Hepatocyte (in vitro differentiated cells): ENCODE results near the gene MED8. TPM values are rescaled to one million over a fixed set of nuclear protein-coding genes. Genes with fewer than 3 reads are reported as not detected.

ENCODE experiments used
- DNase-seq: peaks from one replicate; pipeline ENCODE4 v3.0.0-alpha.2; 2016; ENCODE audit warnings: low spot score
- H2AFZ ChIP-seq: fragments of 200-600 bp; sonication (generic); 2 replicates; pipeline ENCODE4 v1.6.0; 2016; ENCODE audit warnings: antibody characterized with exemption, mild to moderate bottlenecking
- H3K27ac ChIP-seq: fragments of 200-600 bp; sonication (generic); 2 replicates; pipeline ENCODE4 v1.5.1; 2016; ENCODE audit warnings: mild to moderate bottlenecking
- H3K27me3 ChIP-seq: fragments of 200-600 bp; sonication (generic); 2 replicates; pipeline ENCODE4 v1.6.1; 2016
- H3K36me3 ChIP-seq: fragments of 200-600 bp; sonication (generic); replicated peaks from 2 replicates; pipeline ENCODE4 v1.5.1; 2016; ENCODE audit warnings: low read depth; ENCODE audit not compliant: insufficient read depth
- H3K4me1 ChIP-seq: fragments of 200-600 bp; sonication (generic); 2 replicates; pipeline ENCODE4 v1.5.1; 2016; ENCODE audit warnings: mild to moderate bottlenecking, moderate library complexity; ENCODE audit not compliant: insufficient read depth
- H3K4me2 ChIP-seq: fragments of 200-600 bp; sonication (generic); 2 replicates; pipeline ENCODE4 v1.6.0; 2016
- H3K4me3 ChIP-seq: fragments of 200-600 bp; sonication (generic); 2 replicates; pipeline ENCODE4 v1.5.1; 2016; ENCODE audit warnings: mild to moderate bottlenecking
- H3K79me2 ChIP-seq: fragments of 200-600 bp; sonication (generic); 2 replicates; pipeline ENCODE4 v1.6.0; 2017; ENCODE audit warnings: mild to moderate bottlenecking
- H3K9me2 ChIP-seq: fragments of 200-600 bp; sonication (generic); replicated peaks from 2 replicates; pipeline ENCODE4 v1.6.0; 2017; ENCODE audit warnings: mild to moderate bottlenecking; ENCODE audit not compliant: insufficient read depth
- H3K9me3 ChIP-seq: fragments of 200-600 bp; sonication (generic); 2 replicates; pipeline ENCODE4 v1.5.1; 2016; ENCODE audit warnings: low read depth, mild to moderate bottlenecking
- H4K20me1 ChIP-seq: fragments of 200-600 bp; sonication (generic); 2 replicates; pipeline ENCODE4 v1.6.0; 2016; ENCODE audit warnings: mild to moderate bottlenecking; ENCODE audit not compliant: insufficient read depth, poor library complexity, severe bottlenecking
- EZH2 ChIP-seq: fragments of 200-600 bp; sonication (generic); IDR thresholded peaks from 2 replicates; pipeline ENCODE4 v1.6.1; 2016; ENCODE audit warnings: antibody characterized with exemption, mild to moderate bottlenecking, borderline replicate concordance
- EZH2phosphoT487 ChIP-seq: fragments of 200-600 bp; sonication (generic); IDR thresholded peaks from one replicate; pipeline ENCODE4 v1.6.1; 2018; ENCODE audit warnings: antibody characterized with exemption, mild to moderate bottlenecking, low read depth, moderate library complexity; ENCODE audit not compliant: unreplicated experiment, severe bottlenecking
- WGBS: methylation state at CpG from one replicate; pipeline ENCODE4 v1.1.6; 2016; ENCODE audit warnings: low lambda C conversion rate; ENCODE audit errors: missing lambda C conversion rate; 5-methylcytosine and 5-hydroxymethylcytosine counted together
- polyA plus RNA-seq: library from polyadenylated mRNA; unstranded; fragments of >200 nt; fragmentation: Nextera tagmentation; extraction: Ambion mirVana; gene quantifications from 2 replicates; pipeline ENCODE4 v1.2.1, GENCODE V29; 2016
- total RNA-seq: library from RNA; depleted of rRNA; stranded (reverse); fragments of >200 nt; gene quantifications from 2 replicates; pipeline ENCODE4 v1.2.3, GENCODE V29; 2014
- TF ChIP-seq, protein P1 (sequence below): fragments of 200-600 bp; sonication (generic); IDR thresholded peaks from 2 replicates; pipeline ENCODE4 v1.5.1; 2016; ENCODE audit warnings: antibody characterized with exemption, mild to moderate bottlenecking; ENCODE audit not compliant: poor library complexity

Gene MED8
- total and polyA plus RNA-seq, 2 experiments from 2014 or later: 58.6 to 68.3 TPM

DNA sequence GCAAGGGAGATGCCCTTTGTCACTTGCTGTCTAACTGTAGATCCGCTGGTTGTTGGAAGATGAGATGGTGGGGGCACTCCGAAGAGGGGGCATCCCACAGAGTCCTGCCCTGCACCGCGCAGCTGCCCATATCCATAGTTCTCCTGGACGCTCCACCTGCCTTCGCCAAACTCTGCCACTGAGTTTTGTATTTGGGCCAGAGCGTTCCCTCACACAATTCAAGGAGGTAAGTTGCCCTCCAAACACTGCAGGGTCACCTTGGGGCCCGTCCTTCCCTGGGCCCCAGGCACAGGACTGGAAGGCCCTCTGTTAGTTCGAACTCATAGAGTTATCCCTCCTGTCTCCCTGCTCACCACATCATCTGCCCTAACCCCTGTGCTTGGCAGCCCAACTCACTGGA lies 42.1 kb upstream of the MED8 start:
- Histone ChIP-seq H3K4me3 (no peak overlapping the region), H2AFZ (no peak overlapping the region), H3K27me3 (no peaks in the 10 kb centered on the region), H3K4me1 (no peaks in the 10 kb centered on the region), H3K79me2 (no peaks in the 10 kb centered on the region), H3K36me3 (no peaks in the 10 kb centered on the region), H3K4me2 (no peak overlapping the region), H3K27ac (no peak overlapping the region), H3K9me3 (no peaks in the 10 kb centered on the region), H3K9me2 (no peaks in the 10 kb centered on the region), H4K20me1 (no peaks in the 10 kb centered on the region)
- TF ChIP-seq EZH2phosphoT487: no peak
- no peak for TF ChIP-seq EZH2
- TF ChIP-seq, protein P1, sequence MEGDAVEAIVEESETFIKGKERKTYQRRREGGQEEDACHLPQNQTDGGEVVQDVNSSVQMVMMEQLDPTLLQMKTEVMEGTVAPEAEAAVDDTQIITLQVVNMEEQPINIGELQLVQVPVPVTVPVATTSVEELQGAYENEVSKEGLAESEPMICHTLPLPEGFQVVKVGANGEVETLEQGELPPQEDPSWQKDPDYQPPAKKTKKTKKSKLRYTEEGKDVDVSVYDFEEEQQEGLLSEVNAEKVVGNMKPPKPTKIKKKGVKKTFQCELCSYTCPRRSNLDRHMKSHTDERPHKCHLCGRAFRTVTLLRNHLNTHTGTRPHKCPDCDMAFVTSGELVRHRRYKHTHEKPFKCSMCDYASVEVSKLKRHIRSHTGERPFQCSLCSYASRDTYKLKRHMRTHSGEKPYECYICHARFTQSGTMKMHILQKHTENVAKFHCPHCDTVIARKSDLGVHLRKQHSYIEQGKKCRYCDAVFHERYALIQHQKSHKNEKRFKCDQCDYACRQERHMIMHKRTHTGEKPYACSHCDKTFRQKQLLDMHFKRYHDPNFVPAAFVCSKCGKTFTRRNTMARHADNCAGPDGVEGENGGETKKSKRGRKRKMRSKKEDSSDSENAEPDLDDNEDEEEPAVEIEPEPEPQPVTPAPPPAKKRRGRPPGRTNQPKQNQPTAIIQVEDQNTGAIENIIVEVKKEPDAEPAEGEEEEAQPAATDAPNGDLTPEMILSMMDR: no peak
- 95% methylated on average over 9 of the region's 9 CpGs for WGBS
- no peak for DNase-seq

DNA sequence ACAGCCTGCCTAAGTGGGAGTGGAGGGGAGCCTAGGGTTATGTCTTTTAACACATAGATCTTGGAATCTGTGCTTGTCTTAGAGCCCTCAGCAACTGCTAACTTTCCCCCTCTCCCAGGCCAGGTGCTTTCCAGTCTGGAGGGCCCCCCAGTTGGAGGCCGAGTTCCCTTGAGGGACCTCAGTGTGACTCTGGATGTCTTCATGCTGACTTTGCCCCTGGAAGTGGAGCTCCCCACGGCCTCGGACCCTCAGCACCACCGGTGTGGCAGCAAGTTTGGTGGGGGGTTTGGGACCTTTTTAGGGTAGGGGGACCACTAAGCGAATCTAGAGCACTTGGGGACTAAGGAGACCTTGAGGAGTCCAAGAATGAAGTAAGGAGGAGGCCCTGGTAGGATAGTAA lies 41.2 kb upstream of the MED8 start:
- Histone ChIP-seq H3K4me3 (no peak overlapping the region), H3K27me3 (no peaks in the 10 kb centered on the region), H3K4me2 (no peak overlapping the region), H3K36me3 (no peaks in the 10 kb centered on the region), H3K9me3 (no peaks in the 10 kb centered on the region), H3K79me2 (no peaks in the 10 kb centered on the region), H3K27ac (no peak overlapping the region), H2AFZ (no peak overlapping the region), H4K20me1 (no peaks in the 10 kb centered on the region), H3K9me2 (no peaks in the 10 kb centered on the region), H3K4me1 (no peaks in the 10 kb centered on the region)
- DNase-seq: no peak
- 92% methylated on average over 5 of the region's 5 CpGs for WGBS
- TF ChIP-seq EZH2 (no peak), EZH2phosphoT487 (no peak)
- TF ChIP-seq, protein P1: no peak

DNA sequence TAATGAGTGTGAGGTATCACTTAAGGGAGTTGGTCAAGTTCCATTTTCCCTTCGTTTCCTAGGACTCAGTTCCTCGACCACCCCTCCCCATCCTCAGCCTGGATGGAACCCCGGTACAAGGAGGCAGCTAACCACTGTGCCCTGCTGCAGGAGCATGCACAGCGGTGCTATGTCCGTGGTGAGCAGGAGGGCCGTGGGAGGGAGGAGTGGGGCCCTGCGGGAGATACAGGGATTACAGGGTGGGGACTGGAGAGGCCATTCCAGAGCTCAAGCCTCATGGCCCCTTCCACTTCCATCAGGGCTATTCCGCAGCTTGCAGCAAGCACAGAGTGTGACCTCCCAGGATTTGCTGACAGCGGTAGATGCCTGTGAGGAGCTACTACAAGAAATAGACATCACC lies 38.3 kb upstream of the MED8 start:
- H3K9me3 ChIP-seq: no peaks in the 10 kb centered on the region
- no peak overlapping the region for H3K27ac ChIP-seq
- no peak overlapping the region for H3K4me3 ChIP-seq
- H2AFZ ChIP-seq: no peak overlapping the region
- no peaks in the 10 kb centered on the region for H3K36me3 ChIP-seq
- TF ChIP-seq, protein P1: no peak
- no peak for TF ChIP-seq EZH2phosphoT487
- TF ChIP-seq EZH2: no peak
- no peaks in the 10 kb centered on the region for H3K27me3 ChIP-seq
- H3K4me2 ChIP-seq: no peak overlapping the region
- 85% methylated on average over 9 of the region's 9 CpGs for WGBS
- H3K9me2 ChIP-seq: no peaks in the 10 kb centered on the region
- no peak for DNase-seq
- no peaks in the 10 kb centered on the region for H3K4me1 ChIP-seq
- H4K20me1 ChIP-seq: no peaks in the 10 kb centered on the region
- H3K79me2 ChIP-seq: no peaks in the 10 kb centered on the region

DNA sequence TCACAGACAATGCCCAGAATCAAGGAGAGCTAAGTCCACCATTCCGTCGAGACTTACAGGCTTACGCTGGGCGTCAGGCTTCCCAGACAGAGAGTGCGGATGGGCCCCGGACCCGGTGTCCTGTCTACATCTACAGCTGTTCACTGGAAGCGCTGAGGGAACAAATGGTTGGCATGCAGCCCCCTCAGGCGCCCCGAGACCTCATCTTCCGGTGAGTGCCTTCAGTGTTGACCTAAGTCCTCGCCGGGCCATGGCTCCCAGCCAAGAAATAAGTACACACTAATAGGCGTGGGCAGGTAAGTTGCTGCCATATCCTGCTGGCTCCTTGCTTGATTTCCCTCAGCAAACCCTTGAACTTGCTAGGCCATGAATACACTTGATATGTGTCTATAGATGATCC lies 37.9 kb upstream of the MED8 start:
- no peaks in the 10 kb centered on the region for H4K20me1 ChIP-seq
- H3K9me3 ChIP-seq: no peaks in the 10 kb centered on the region
- H3K9me2 ChIP-seq: no peaks in the 10 kb centered on the region
- TF ChIP-seq, protein P1: no peak
- no peak for TF ChIP-seq EZH2
- TF ChIP-seq EZH2phosphoT487: no peak
- H3K4me2 ChIP-seq: no peak overlapping the region
- H3K79me2 ChIP-seq: no peaks in the 10 kb centered on the region
- no peak overlapping the region for H2AFZ ChIP-seq
- DNase-seq: no peak
- 99% methylated on average over 14 of the region's 14 CpGs for WGBS
- no peaks in the 10 kb centered on the region for H3K36me3 ChIP-seq
- H3K27me3 ChIP-seq: no peaks in the 10 kb centered on the region
- H3K4me3 ChIP-seq: no peak overlapping the region
- no peak overlapping the region for H3K27ac ChIP-seq
- H3K4me1 ChIP-seq: no peaks in the 10 kb centered on the region
